HUES64 (cell line): ENCODE data around the gene THADA.

Source experiments
- H3K27ac ChIP-seq: 2 replicates; pipeline ENCODE4 v1.7.0; 2013; ENCODE audit warnings: low read depth, low read length, inconsistent platforms
- H3K27me3 ChIP-seq: 2 replicates; pipeline ENCODE4 v1.6.1; 2013; ENCODE audit warnings: mild to moderate bottlenecking, low read length; ENCODE audit not compliant: insufficient read depth
- H3K36me3 ChIP-seq: 2 replicates; pipeline ENCODE4 v1.6.1; 2013; ENCODE audit warnings: mild to moderate bottlenecking, low read length; ENCODE audit not compliant: insufficient read depth
- H3K4me1 ChIP-seq: 2 replicates; pipeline ENCODE4 v1.6.1; 2013; ENCODE audit warnings: mild to moderate bottlenecking, low read length, moderate library complexity; ENCODE audit not compliant: insufficient read depth
- H3K4me3 ChIP-seq: 2 replicates; pipeline ENCODE4 v1.5.1; 2013; ENCODE audit warnings: mild to moderate bottlenecking, low read length, moderate library complexity
- H3K9ac ChIP-seq: 2 replicates; pipeline ENCODE4 v1.6.1; 2013; ENCODE audit warnings: mild to moderate bottlenecking, low read depth, low read length
- H3K9me3 ChIP-seq: 2 replicates; pipeline ENCODE4 v1.6.1; 2013; ENCODE audit warnings: low read depth, low read length; ENCODE audit not compliant: insufficient read depth
- WGBS: fragments of 150-250, 120-280 bp; methylation state at CpG from one replicate; pipeline ENCODE4 v1.1.7; 2013; ENCODE audit warnings: missing lambda C conversion rate; 5-methylcytosine and 5-hydroxymethylcytosine counted together

Gene THADA

DNA sequence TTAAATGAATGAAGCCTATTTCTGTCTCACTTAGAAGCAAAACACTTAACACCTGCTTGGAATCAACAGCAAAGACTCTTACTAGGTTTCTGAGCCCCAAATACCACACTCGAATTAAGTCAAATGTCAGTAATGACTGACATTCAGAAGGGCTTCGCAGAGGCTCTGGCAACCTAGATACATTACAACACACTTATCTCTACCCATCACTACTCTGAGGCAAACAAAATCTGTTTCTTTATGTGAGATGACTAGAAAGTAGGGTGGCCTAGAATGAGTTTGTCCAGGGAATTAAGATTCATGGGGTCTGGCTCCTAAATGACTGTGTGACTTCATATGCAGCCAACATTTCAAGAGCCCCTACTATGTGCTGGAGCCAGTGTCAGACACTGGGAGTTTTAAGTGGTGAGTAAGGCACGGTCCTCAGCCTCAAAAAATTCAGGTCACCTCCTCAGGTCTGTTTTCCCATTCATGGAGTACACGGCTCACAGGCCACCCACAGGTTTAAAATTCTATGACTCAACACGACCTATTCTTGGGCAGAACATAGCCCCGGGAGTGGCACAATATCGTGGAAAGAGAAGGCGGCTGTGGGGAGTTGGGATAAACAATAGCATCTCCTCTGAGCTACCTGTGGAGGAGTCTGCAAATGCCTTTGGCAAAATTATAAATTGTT is 219.2 kb downstream of the THADA start:
- Histone ChIP-seq H3K27ac (peak overlapping the region; percentile 6; the same call in 1 of the 2 replicates), H3K4me1 (peaks cover 17% of the 10 kb centered on the region; the same call in 1 of the 2 replicates), H3K9ac (no peak overlapping the region), H3K36me3 (no peaks in the 10 kb centered on the region), H3K4me3 (no peak overlapping the region), H3K9me3 (no peaks in the 10 kb centered on the region), H3K27me3 (no peaks in the 10 kb centered on the region)
- 82% methylated on average over 8 of the region's 8 CpGs for WGBS

DNA sequence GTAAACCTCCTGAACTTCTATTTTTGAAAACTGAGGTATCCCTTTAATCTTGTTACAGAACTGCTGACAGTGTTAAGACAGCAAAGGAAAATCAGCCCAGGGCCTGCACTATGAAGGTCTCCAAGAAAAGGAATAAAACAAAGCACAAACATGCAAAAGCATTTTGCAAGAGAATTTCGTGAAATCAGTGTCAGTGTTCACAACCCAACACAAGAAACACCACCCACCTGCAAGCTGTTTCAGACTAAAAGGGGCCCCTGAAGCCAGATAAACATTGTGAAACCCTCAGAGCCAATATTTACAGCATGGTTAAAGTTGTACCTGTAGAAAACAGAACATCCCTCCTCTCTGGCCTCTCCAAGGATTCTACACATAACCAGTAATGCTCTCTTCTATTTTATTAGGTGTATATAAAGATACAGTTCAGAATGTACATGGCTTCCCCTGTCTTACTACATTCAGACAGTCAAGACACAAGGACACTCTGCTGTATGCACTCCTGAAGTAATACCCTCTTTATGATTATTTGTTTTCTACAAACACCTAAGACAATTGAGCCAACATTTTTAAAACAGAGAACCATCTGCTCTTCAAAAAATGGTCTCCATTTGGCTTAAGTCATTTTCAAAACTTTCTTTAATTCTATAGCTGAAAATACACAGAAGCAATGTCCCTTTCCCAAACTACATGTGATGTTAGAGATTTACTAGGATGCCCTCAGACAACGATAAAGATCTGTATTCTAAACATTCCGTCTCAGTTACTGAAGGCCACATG is 219.9 kb downstream of the THADA start:
- Histone ChIP-seq H3K27ac (peak overlapping the region; percentile 26; the same call in 1 of the 2 replicates), H3K9ac (no peak overlapping the region), H3K36me3 (no peaks in the 10 kb centered on the region), H3K9me3 (no peaks in the 10 kb centered on the region), H3K27me3 (no peaks in the 10 kb centered on the region), H3K4me3 (no peak overlapping the region), H3K4me1 (peaks cover 24% of the 10 kb centered on the region; the same call in 1 of the 2 replicates)
- 93% methylated on average over 3 of the region's 3 CpGs for WGBS

- no peak overlapping the region for H3K4me3 ChIP-seq
- H3K4me1 ChIP-seq = peaks cover 33% of the 10 kb centered on the region; the same call in 1 of the 2 replicates
- no peaks in the 10 kb centered on the region for H3K27me3 ChIP-seq
- no peaks in the 10 kb centered on the region for H3K36me3 ChIP-seq
- WGBS = 92% methylated on average over 8 of the region's 8 CpGs
- no peaks in the 10 kb centered on the region for H3K9me3 ChIP-seq
- H3K9ac ChIP-seq = no peak overlapping the region
- H3K27ac ChIP-seq = no peak overlapping the region
Measured at GRCh38 chr2:43372416-43373081, 223.3 kb downstream of the THADA start.

- Histone ChIP-seq H3K9me3 (no peaks in the 10 kb centered on the region), H3K4me1 (peaks cover 18% of the 10 kb centered on the region; the same call in 1 of the 2 replicates), H3K27ac (no peak overlapping the region), H3K4me3 (no peak overlapping the region), H3K9ac (no peak overlapping the region), H3K36me3 (no peaks in the 10 kb centered on the region), H3K27me3 (no peaks in the 10 kb centered on the region)
Measured at GRCh38 chr2:43370705-43371104, 225.1 kb downstream of the THADA start.

GRCh38 chr2:43370146-43370545 is 225.7 kb downstream of the THADA start:
- Histone ChIP-seq H3K9ac (no peak overlapping the region), H3K27ac (no peak overlapping the region), H3K9me3 (no peaks in the 10 kb centered on the region), H3K4me3 (no peak overlapping the region), H3K4me1 (peaks cover 16% of the 10 kb centered on the region; the same call in 1 of the 2 replicates), H3K36me3 (no peaks in the 10 kb centered on the region), H3K27me3 (no peaks in the 10 kb centered on the region)
- WGBS = 94% methylated on average over 4 of the region's 4 CpGs

- whole genome bisulfite sequencing = 93% methylated on average over 5 of the region's 5 CpGs
- Histone ChIP-seq H3K27ac (no peak overlapping the region), H3K4me1 (peaks cover 16% of the 10 kb centered on the region; the same call in 1 of the 2 replicates), H3K4me3 (no peak overlapping the region), H3K36me3 (no peaks in the 10 kb centered on the region), H3K27me3 (no peaks in the 10 kb centered on the region), H3K9ac (no peak overlapping the region), H3K9me3 (no peaks in the 10 kb centered on the region)
Measured at GRCh38 chr2:43368483-43369385, 227.1 kb downstream of the THADA start.

GRCh38 chr2:43367012-43367782 is 228.6 kb downstream of the THADA start:
- H3K4me1 ChIP-seq = peaks cover 16% of the 10 kb centered on the region; the same call in 1 of the 2 replicates
- 83% methylated on average over 3 of the region's 3 CpGs for WGBS
- H3K27me3 ChIP-seq = no peaks in the 10 kb centered on the region
- H3K9me3 ChIP-seq = no peaks in the 10 kb centered on the region
- no peaks in the 10 kb centered on the region for H3K36me3 ChIP-seq
- H3K9ac ChIP-seq = no peak overlapping the region
- H3K27ac ChIP-seq = no peak overlapping the region
- no peak overlapping the region for H3K4me3 ChIP-seq

DNA sequence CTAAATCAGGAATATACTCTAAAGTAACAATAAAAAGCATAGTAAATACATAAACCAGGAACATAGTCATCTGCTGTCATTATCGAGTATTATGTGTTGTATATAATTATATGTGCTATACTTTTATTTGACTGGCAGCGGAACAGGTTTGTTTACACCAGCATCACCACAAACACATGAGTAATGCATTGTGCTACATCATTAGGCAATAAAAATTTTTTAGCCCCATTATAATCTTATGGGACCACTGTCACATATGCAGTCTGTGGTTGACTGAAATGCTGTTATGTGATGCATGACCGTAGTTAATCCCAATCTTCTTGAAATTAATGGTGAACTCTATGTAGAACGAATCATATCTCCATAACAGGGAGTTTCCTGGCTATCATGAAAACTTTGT is 232.7 kb downstream of the THADA start:
- no peak overlapping the region for H3K27ac ChIP-seq
- no peak overlapping the region for H3K9ac ChIP-seq
- WGBS = 94% methylated on average over 3 of the region's 4 CpGs
- H3K4me3 ChIP-seq = no peak overlapping the region
- H3K4me1 ChIP-seq = no peaks in the 10 kb centered on the region
- H3K36me3 ChIP-seq = no peaks in the 10 kb centered on the region
- no peaks in the 10 kb centered on the region for H3K9me3 ChIP-seq
- H3K27me3 ChIP-seq = no peaks in the 10 kb centered on the region

- Histone ChIP-seq H3K36me3 (no peaks in the 10 kb centered on the region), H3K27me3 (no peaks in the 10 kb centered on the region), H3K4me1 (no peaks in the 10 kb centered on the region), H3K9me3 (no peaks in the 10 kb centered on the region), H3K4me3 (no peak overlapping the region), H3K27ac (no peak overlapping the region), H3K9ac (no peak overlapping the region)
- WGBS = 94% methylated on average over 2 of the region's 2 CpGs
Measured at GRCh38 chr2:43361286-43361685, 234.6 kb downstream of the THADA start.

GRCh38 chr2:43360137-43360536 is 235.7 kb downstream of the THADA start:
- H3K9me3 ChIP-seq = no peaks in the 10 kb centered on the region
- H3K9ac ChIP-seq = no peak overlapping the region
- no peaks in the 10 kb centered on the region for H3K27me3 ChIP-seq
- WGBS = 72% methylated on average over 3 of the region's 3 CpGs
- H3K4me3 ChIP-seq = no peak overlapping the region
- no peaks in the 10 kb centered on the region for H3K36me3 ChIP-seq
- H3K27ac ChIP-seq = no peak overlapping the region
- H3K4me1 ChIP-seq = no peaks in the 10 kb centered on the region
